Measurements from ENCODE around the gene SDK2. TPM values are rescaled to one million over a fixed set of nuclear protein-coding genes. Genes with fewer than 3 reads are reported as not detected.
A peak's percentile ranks its signal among the peaks of the same experiment; 100 is the strongest.

Gene SDK2
- total and polyA plus RNA-seq, 8 donors: 0.04 to 0.31 (median 0.17) TPM

DNA sequence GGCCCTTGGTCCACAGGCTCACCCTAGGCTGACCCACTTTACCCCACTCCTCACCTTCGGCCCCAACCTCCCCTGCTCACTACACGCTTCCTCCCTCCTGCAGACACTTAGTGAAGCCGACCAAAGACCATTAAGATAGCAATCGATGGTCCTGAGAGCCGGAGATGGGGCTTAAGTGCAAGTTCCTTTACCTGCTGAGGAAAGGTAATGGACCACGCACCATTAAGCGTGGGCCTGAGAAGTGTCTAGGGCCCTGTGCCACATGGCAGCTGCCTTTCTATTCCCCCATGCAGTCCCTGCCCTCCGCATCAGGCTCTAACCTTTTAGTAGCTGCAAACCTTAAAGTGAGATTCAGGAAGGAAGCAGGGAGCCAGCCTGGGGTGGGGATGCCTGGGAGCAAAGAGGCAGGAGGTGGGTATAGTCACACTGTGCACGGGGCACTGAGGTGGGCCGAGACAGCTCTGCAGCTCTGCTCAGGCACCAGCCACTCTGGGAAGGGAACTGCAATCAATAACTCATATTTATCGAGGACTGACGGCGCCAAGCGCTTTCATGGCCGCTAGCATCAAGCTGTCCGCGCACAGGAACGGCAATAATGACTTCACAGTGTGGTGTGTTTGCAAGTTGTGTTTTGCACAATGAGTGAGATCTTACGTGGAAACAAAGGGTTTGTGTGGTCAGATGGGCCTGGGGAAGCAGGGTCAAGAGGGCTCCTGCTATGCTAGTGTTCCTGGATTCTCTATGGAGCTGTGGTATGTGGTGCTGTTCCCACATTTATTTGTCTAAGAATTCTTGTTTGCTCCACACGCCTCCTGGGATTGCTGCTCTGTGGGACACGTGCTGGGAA is 247.6 kb downstream of the SDK2 start:
- H3K9me3 ChIP-seq: no peaks in the 10 kb centered on the region
- intact Hi-C loops (cut with DNase I): no loop called here
- DNase-seq (no peak), FAIRE-seq (no peak), ATAC-seq (no peak)
- no peak for TF ChIP-seq CTCF (IDR thresholded peaks at IDR 0.05)
- H3K27ac ChIP-seq: no peak overlapping the region
- no peak overlapping the region for H3K4me3 ChIP-seq
- H3K27me3 ChIP-seq: no peaks in the 10 kb centered on the region
- WGBS, 2 donors: 43 to 46% methylated on average over 21 of the region's 21 CpGs
- H3K4me1 ChIP-seq: no peaks in the 10 kb centered on the region
- no peaks in the 10 kb centered on the region for H3K36me3 ChIP-seq

DNA sequence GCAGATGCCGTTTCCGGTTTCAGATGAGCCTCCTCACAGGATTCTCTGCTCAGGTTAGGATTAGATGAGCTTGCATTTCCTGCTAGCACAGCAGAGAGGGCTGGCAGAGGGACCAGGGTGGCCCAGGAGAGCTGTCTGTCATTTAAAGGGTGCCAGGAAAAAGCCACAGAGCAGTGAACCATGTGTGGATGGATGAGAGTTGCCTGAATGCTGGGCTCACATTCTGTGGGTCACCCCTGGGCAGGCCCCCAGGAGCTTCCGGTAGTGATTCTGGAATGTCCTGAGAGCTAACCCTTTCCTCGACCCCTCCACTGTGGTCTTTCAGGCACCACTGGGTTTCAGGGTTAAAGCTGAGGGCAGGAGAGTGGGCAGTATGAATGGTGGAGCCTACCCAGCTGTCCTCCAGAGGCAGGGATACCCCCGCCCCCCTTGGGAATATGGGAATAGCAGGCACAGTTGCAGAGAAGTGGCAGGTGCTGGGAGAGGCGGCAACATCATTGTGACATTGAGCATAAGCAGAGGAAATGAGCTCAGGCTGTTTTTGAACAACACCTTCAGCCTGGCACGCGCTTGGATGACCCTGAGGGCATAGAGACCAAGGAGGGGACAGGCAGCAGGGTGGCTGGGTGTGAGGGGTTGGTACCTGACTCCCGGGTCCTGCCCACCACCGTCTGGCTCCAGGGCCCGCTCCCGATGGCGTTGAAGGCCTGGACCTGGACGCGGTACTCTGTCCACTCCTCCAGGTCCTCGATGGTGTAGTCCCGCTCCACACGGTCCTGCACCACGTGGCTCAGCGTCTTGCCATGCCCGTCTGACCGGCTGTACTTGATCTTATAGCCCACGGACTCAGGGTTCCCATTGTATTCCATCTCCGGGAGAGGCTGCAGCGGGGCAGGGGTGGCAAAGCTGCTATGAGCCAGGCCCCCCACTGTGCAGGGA is 249.5 kb downstream of the SDK2 start:
- Histone ChIP-seq H3K4me3 (no peak overlapping the region), H3K36me3 (no peaks in the 10 kb centered on the region), H3K4me1 (no peaks in the 10 kb centered on the region), H3K27ac (no peak overlapping the region), H3K27me3 (no peaks in the 10 kb centered on the region), H3K9me3 (no peaks in the 10 kb centered on the region)
- ATAC-seq (no peak), DNase-seq (peak in 1 of 6 donors; percentile 13), FAIRE-seq (no peak)
- 71 to 77% methylated on average over 24 to 25 of the region's 25 CpGs for WGBS, 2 donors
- intact Hi-C loops (cut with DNase I): no loop called here
- no peak for TF ChIP-seq CTCF (IDR thresholded peaks at IDR 0.05)

- DNase-seq: peak in 1 of 6 donors; percentile 50
- no peak for TF ChIP-seq CTCF (IDR thresholded peaks at IDR 0.05)
- Histone ChIP-seq H3K36me3 (no peaks in the 10 kb centered on the region), H3K4me1 (no peaks in the 10 kb centered on the region), H3K4me3 (no peak overlapping the region), H3K27ac (no peak overlapping the region), H3K9me3 (no peaks in the 10 kb centered on the region), H3K27me3 (no peaks in the 10 kb centered on the region)
- 76 to 85% methylated on average over 11 of the region's 11 CpGs for WGBS, 2 donors
- no peak for FAIRE-seq
- no peak for ATAC-seq
- intact Hi-C loops (cut with DNase I): no loop called here
Measured at GRCh38 chr17:73393962-73394361, 250.3 kb downstream of the SDK2 start.

DNA sequence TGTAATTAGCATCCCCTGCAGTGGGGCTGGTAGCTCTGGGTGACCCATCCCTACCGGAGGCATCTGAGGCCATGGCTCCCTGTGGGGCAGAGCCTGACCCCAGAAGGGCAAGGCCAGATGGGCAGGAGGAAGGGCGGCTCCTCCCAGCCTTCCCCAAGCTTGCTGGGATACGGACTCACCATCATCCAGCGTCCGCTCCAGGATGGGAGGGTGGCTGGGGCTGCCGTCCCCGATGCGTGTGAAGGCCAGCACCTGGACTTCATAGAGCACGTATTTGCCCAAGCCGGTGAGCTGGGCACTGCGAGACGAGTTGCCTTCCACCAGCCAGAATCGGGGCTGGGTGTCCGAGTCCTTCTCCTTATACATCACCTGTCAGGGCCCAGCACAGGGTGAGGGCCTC is 250.9 kb downstream of the SDK2 start:
- 39 to 56% methylated on average over 14 of the region's 14 CpGs for WGBS, 2 donors

More for the DNA sequence above, 250.9 kb downstream of the SDK2 start:
- Histone ChIP-seq H3K27me3 (no peaks in the 10 kb centered on the region), H3K4me3 (no peak overlapping the region), H3K27ac (no peak overlapping the region), H3K4me1 (no peaks in the 10 kb centered on the region), H3K9me3 (no peaks in the 10 kb centered on the region), H3K36me3 (no peaks in the 10 kb centered on the region)
- no peak for TF ChIP-seq CTCF (IDR thresholded peaks at IDR 0.05)
- intact Hi-C loops (cut with DNase I): no loop called here
- peak; percentile 31 to 72 (median 44) for ATAC-seq
- FAIRE-seq: no peak
- peak in 3 of 6 donors; percentile 42 to 73 (median 61) for DNase-seq
